Fibroblast of lung (primary cell): ENCODE data around the gene TMEM215. TPM values are rescaled to one million over a fixed set of nuclear protein-coding genes. Genes with fewer than 3 reads are reported as not detected.

Source experiments
- DNase-seq, 2 donors: peaks; one replicate each; pipeline versions ENCODE4 v3.0.0 to v3.0.0-alpha.2; 2010; ENCODE audit warnings: low read depth in 2 of 2
- H2AFZ ChIP-seq: 2 replicates; pipeline ENCODE4 v1.5.1; 2012; ENCODE audit warnings: low read length, control low read depth, inconsistent platforms
- H3K27ac ChIP-seq: 2 replicates; pipeline ENCODE4 v1.5.1; 2011; ENCODE audit warnings: low read length, control low read depth; ENCODE audit not compliant: insufficient read depth
- H3K27me3 ChIP-seq: 2 replicates; pipeline ENCODE4 v1.5.1; 2011; ENCODE audit warnings: mild to moderate bottlenecking, low read length; ENCODE audit not compliant: control insufficient read depth, insufficient read depth
- H3K36me3 ChIP-seq: 2 replicates; pipeline ENCODE4 v1.5.1; 2011; ENCODE audit warnings: low read length; ENCODE audit not compliant: control insufficient read depth, insufficient read depth
- H3K4me1 ChIP-seq: 2 replicates; pipeline ENCODE4 v1.5.1; 2011; ENCODE audit warnings: low read length; ENCODE audit not compliant: control insufficient read depth, insufficient read depth; ENCODE audit errors: extremely low read depth
- H3K4me2 ChIP-seq: 2 replicates; pipeline ENCODE4 v1.5.1; 2011; ENCODE audit warnings: low read length, control low read depth; ENCODE audit not compliant: insufficient read depth; ENCODE audit errors: extremely low read depth
- H3K4me3 ChIP-seq, 4 experiments: fragments of 200-600 bp in 1 of 4; sonication (generic) in 1 of 4; replicated peaks in 1 of 4; 2 replicates each; pipeline ENCODE4 v1.5.1; 2011 to 2016; ENCODE audit warnings: low read length in 4 of 4, low read depth in 3 of 4, mild to moderate bottlenecking in 3 of 4, control low read depth in 2 of 4, inconsistent platforms in 1 of 4, mixed read lengths in 1 of 4; ENCODE audit not compliant: insufficient read depth in 1 of 4; ENCODE audit errors: control extremely low read depth in 1 of 4
- H3K79me2 ChIP-seq: 2 replicates; pipeline ENCODE4 v1.5.1; 2012; ENCODE audit warnings: mild to moderate bottlenecking, low read length, inconsistent platforms; ENCODE audit not compliant: control insufficient read depth, insufficient read depth
- H3K9ac ChIP-seq: 2 replicates; pipeline ENCODE4 v1.5.1; 2011; ENCODE audit warnings: mild to moderate bottlenecking, low read length, control low read depth; ENCODE audit not compliant: insufficient read depth
- H3K9me3 ChIP-seq: 2 replicates; pipeline ENCODE4 v1.5.1; 2012; ENCODE audit warnings: low read depth, low read length; ENCODE audit not compliant: control insufficient read depth, insufficient read depth
- H4K20me1 ChIP-seq: 2 replicates; pipeline ENCODE4 v1.5.1; 2011; ENCODE audit warnings: low read length; ENCODE audit not compliant: control insufficient read depth, insufficient read depth; ENCODE audit errors: extremely low read depth
- EZH2 ChIP-seq: IDR thresholded peaks from 2 replicates; pipeline ENCODE4 v1.5.1; 2012; ENCODE audit warnings: low read length, control low read depth, mild to moderate bottlenecking; ENCODE audit errors: missing control alignments
- polyA plus RNA-seq, 2 donors: library from polyadenylated mRNA; depleted of rRNA in 1 of 2; stranded (reverse) in 1 of 2; unstranded in 1 of 2; fragments of >200 nt; gene quantifications; 2 replicates each; pipeline ENCODE4 v1.2.1, GENCODE V29; 2011 to 2012; ENCODE audit warnings: missing spikeins in 1 of 2
- total RNA-seq: library from RNA; depleted of rRNA; stranded (reverse); fragments of >200 nt; gene quantifications from 2 replicates; pipeline ENCODE4 v1.2.1, GENCODE V29; 2014
- TF ChIP-seq, protein P1 (sequence below), 2 donors: IDR thresholded peaks in 1 of 2; conservative IDR thresholded peaks in 1 of 2; 1 replicate in 1 of 2; 2 replicates in 1 of 2; pipeline ENCODE4 v1.5.1; 2011 to 2012; ENCODE audit warnings: low read length in 2 of 2, control low read depth in 1 of 2, inconsistent platforms in 1 of 2, low read depth in 1 of 2, mild to moderate bottlenecking in 1 of 2

Gene TMEM215
- total and polyA plus RNA-seq, 2 donors (not counting 1 experiment from before 2014, with no cell fraction given) = not detected

DNA sequence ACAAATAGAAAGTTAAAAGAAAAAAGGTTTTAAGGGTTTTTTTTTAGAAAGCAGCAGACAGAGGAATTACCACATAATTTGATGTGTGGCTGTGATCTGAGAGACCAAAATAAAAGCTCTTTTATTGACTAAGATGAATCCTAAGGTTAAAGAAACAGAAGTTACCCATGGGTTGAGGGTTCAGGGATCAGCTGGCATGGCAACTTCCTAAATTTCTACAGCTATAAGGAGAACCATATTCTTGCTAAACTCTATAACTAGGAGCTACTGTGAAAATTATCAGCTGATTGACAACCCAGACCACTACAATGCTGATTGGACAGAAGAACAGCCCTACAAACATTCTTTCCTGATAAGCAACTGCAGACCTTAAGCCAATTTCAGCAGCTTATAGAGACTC, 40.2 kb downstream of the TMEM215 start:
- Histone ChIP-seq H3K9ac (no peak overlapping the region), H3K79me2 (no peaks in the 10 kb centered on the region), H3K27me3 (no peaks in the 10 kb centered on the region), H3K36me3 (no peaks in the 10 kb centered on the region), H4K20me1 (no peaks in the 10 kb centered on the region), H2AFZ (no peak overlapping the region), H3K4me2 (no peak overlapping the region), H3K9me3 (no peaks in the 10 kb centered on the region), H3K4me1 (no peaks in the 10 kb centered on the region), H3K27ac (no peak overlapping the region), H3K4me3 (no peak overlapping the region)
- TF ChIP-seq, protein P1, sequence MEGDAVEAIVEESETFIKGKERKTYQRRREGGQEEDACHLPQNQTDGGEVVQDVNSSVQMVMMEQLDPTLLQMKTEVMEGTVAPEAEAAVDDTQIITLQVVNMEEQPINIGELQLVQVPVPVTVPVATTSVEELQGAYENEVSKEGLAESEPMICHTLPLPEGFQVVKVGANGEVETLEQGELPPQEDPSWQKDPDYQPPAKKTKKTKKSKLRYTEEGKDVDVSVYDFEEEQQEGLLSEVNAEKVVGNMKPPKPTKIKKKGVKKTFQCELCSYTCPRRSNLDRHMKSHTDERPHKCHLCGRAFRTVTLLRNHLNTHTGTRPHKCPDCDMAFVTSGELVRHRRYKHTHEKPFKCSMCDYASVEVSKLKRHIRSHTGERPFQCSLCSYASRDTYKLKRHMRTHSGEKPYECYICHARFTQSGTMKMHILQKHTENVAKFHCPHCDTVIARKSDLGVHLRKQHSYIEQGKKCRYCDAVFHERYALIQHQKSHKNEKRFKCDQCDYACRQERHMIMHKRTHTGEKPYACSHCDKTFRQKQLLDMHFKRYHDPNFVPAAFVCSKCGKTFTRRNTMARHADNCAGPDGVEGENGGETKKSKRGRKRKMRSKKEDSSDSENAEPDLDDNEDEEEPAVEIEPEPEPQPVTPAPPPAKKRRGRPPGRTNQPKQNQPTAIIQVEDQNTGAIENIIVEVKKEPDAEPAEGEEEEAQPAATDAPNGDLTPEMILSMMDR (conservative IDR thresholded peaks at IDR 0.05 in 1 of 2, IDR thresholded peaks at IDR 0.05 in 1 of 2; ENCODE audit: low read depth in 1 of 2, low read length in 2 of 2) = no peak
- no peak for TF ChIP-seq EZH2
- DNase-seq = no peak

DNA sequence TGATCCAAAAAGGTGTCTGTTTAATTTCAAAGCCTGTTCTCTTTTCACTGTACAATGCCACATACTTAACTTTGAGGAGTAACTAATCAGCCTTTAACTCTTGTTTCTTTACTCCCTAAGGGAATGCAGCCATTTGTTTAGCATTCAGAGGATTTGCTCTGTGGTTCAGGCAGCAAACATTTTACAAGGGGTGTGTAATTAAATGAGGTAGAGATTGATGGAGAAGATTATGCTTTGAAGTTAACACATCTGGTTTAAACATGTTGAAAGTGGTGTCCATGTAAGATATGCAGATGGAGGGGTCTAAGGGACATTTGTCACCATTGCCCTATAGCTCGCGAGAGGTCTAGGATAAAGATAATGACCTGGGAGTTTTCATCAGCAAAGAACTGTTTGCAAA, 41.9 kb downstream of the TMEM215 start:
- Histone ChIP-seq H3K9ac (no peak overlapping the region), H3K27ac (no peak overlapping the region), H3K4me3 (no peak overlapping the region), H3K9me3 (no peaks in the 10 kb centered on the region), H4K20me1 (no peaks in the 10 kb centered on the region), H3K79me2 (no peaks in the 10 kb centered on the region), H3K27me3 (no peaks in the 10 kb centered on the region), H3K36me3 (no peaks in the 10 kb centered on the region), H2AFZ (no peak overlapping the region), H3K4me1 (no peaks in the 10 kb centered on the region), H3K4me2 (no peak overlapping the region)
- TF ChIP-seq, protein P1 (conservative IDR thresholded peaks at IDR 0.05 in 1 of 2, IDR thresholded peaks at IDR 0.05 in 1 of 2; ENCODE audit: low read depth in 1 of 2, low read length in 2 of 2) = no peak
- no peak for TF ChIP-seq EZH2
- no peak for DNase-seq

DNA sequence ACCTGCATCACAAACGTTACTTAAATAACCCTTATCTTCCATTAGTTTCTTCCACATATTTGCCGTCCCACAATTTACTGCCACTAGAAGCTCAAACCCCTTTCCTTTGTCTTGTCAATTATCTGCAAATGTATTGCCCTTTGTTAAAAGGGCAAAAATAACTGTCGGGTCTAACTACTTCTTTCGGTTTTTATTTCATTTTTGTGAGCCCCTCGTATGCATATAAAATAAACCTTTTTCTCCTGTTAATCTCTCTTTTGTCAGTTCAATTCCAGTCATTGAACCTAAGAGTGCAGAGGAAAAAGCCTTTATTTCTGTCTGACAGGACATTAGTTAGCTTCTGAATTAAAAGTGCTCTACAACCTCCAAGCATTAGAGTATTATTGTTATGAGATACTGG, 45.5 kb downstream of the TMEM215 start:
- no peak for DNase-seq
- Histone ChIP-seq H3K79me2 (no peaks in the 10 kb centered on the region), H3K4me3 (no peak overlapping the region), H3K4me2 (no peak overlapping the region), H3K9ac (no peak overlapping the region), H2AFZ (no peak overlapping the region), H3K27me3 (no peaks in the 10 kb centered on the region), H3K9me3 (no peaks in the 10 kb centered on the region), H3K4me1 (no peaks in the 10 kb centered on the region), H4K20me1 (no peaks in the 10 kb centered on the region), H3K36me3 (no peaks in the 10 kb centered on the region), H3K27ac (no peak overlapping the region)
- TF ChIP-seq, protein P1 (conservative IDR thresholded peaks at IDR 0.05 in 1 of 2, IDR thresholded peaks at IDR 0.05 in 1 of 2; ENCODE audit: low read depth in 1 of 2, low read length in 2 of 2) = no peak
- TF ChIP-seq EZH2 = no peak
